GM11168 (cell line): ENCODE results near the gene CLUH.

Source experiments
- in situ Hi-C: fragments of 300-500 bp; cut with MboI; formaldehyde crosslinking; loops from one replicate; pipeline ENCODE4 v1.12.0; 2022; ENCODE audit warnings: low sequenced_read_pairs; ENCODE audit not compliant: unreplicated experiment

Gene CLUH, protein sequence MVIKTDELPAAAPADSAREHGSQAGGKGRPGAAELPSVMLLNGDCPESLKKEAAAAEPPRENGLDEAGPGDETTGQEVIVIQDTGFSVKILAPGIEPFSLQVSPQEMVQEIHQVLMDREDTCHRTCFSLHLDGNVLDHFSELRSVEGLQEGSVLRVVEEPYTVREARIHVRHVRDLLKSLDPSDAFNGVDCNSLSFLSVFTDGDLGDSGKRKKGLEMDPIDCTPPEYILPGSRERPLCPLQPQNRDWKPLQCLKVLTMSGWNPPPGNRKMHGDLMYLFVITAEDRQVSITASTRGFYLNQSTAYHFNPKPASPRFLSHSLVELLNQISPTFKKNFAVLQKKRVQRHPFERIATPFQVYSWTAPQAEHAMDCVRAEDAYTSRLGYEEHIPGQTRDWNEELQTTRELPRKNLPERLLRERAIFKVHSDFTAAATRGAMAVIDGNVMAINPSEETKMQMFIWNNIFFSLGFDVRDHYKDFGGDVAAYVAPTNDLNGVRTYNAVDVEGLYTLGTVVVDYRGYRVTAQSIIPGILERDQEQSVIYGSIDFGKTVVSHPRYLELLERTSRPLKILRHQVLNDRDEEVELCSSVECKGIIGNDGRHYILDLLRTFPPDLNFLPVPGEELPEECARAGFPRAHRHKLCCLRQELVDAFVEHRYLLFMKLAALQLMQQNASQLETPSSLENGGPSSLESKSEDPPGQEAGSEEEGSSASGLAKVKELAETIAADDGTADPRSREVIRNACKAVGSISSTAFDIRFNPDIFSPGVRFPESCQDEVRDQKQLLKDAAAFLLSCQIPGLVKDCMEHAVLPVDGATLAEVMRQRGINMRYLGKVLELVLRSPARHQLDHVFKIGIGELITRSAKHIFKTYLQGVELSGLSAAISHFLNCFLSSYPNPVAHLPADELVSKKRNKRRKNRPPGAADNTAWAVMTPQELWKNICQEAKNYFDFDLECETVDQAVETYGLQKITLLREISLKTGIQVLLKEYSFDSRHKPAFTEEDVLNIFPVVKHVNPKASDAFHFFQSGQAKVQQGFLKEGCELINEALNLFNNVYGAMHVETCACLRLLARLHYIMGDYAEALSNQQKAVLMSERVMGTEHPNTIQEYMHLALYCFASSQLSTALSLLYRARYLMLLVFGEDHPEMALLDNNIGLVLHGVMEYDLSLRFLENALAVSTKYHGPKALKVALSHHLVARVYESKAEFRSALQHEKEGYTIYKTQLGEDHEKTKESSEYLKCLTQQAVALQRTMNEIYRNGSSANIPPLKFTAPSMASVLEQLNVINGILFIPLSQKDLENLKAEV (N-terminal part only)

DNA sequence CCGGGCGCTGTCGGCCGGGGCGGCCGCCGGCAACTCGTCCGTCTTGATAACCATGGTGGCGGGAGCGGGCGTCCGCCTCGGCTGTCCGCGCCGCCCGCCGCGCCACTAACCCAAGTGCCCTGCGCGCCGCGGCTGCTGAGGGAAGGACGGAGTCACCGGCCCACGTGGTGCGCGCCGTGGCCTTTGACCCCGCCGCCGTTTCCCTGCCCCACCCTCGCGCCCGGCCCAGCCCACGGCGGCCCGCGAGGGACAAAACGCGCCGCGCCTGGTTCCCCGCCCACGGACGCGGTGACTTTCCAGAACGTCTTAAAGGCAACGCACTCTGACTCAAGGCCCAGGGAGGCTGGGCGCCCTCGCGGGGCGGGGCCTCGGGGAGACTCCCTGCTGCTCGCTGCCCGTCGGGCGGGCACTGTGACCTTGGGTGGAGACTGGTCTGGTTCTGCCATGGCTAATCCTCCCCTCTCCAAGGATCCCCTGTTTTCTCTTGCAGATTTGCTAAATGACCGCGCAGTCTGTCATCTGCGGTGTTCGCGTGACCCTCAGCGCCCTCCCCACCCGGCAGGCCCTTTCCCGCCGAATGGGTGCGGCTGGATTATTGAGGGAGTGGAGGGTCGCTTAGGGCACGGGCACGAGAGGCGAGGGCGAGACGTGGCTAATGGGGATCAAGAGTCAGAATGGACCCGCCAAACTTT lies at the start of gene CLUH:
CLUH (minus strand) TSS at position 157 of the 692 bp plus-strand sequence; CDS start at position 54, 103 bp downstream.
- in situ Hi-C loops = no loop called here

GRCh38 chr17:2758870-2759269 lies 47.3 kb upstream of the CLUH start:
- in situ Hi-C loops = no loop called here

- in situ Hi-C loops = no loop called here
Measured at GRCh38 chr17:2755891-2756724, 44.5 kb upstream of the CLUH start.

DNA sequence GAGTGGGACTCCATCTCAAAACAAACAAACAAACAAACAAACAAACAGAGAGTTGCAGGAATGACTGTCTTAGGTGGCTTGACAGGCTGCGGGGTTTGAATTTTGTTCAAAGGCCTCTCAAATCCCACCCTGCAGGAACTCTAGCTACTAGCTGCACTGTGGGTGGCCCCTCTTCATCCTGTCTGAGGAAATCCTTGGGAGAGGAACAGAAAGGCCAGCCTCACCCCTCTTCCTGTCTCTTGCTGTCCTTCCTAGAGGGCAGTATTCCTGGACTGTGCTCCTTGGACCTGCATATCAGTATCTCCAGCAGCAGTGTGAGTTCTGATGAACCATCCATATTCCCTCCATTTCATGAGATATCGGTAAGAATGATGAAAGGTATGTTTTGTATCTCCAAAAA lies 39.9 kb upstream of the CLUH start:
- in situ Hi-C loops = no loop called here

DNA sequence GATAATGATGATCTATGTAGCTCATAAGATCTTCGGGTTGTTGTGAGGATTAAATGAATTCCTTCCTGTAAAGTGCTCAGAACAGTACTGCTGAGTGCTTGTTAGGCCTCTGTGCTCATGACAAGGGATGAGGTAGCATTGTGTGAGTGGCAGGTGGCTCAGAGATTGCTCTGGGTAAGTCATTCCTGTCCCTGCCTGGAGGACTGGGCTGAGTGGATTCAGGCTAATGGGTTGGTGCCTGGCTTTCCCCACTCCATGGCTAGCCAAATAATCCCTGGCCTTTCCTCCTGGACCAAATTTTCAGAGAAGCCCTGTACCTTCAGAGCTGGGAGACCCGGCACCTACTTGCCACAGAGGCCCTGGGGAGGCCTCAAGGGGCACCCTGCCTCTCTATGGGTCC lies 39.2 kb upstream of the CLUH start:
- in situ Hi-C loops = no loop called here

DNA sequence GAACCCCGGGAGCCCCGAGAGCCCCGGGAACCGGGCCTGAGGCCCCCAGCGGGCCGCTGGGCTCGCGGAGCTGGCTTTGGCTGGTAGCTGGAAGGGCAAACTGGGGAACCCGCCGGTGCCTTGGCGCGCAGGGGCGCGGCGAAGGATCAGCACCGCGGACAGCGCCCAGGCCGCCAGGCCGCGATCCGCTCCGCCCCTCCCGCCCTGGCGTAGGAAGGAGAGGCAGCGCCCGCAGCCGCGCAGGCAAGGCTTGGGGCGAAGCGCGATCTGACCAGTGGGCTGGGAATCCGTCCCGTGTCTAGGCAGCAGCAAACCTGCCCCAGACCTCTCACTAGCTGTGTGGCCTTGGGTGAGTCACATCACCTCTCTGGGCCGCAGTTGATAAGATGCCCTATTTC lies 38.2 kb upstream of the CLUH start:
- in situ Hi-C loops = no loop called here

DNA sequence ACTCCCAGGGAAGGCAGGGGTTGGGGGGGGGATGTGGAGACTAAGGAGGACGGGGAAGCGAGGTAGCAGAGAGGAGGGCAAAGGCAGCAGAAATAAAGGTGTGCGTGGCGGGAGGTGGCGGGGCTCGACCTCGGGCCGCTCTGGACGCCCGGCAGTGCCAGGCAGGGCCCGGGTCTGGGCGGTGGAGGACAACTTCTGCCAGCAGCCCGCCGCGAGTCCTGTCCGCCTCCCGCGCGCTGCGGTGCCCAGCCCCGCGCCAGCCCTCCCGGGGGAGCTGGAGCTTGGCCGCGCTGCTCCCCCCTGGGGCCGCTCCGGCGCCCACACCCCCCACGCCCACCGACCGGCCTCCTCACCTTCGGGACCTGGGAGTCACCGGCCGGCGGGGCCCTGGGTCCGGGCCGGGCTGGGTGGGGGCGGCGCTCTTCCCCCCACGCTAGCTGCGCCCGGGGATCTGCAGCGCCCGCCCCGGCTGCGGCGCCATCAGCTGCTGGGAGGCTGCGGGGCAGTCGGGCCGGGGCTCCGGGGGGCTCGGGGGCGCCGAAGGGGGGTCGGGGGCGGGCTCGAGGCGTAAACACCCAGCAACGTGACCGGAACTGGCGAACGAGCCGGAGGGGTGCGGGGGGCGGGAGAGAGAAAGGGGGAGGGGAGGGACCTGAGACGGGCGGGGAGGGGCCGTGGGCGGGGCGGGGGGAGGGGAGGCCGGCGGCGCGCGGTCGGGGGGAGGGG lies 37.7 kb upstream of the CLUH start, which contains the start of gene CCDC92B:
CCDC92B (minus strand) TSS at position 595 of the 726 bp plus-strand sequence. CDS start 14,507 bp downstream, outside the sequence.
- in situ Hi-C loops = no loop called here

- in situ Hi-C loops = no loop called here
Measured at GRCh38 chr17:2745317-2746037, 33.9 kb upstream of the CLUH start.

GRCh38 chr17:2737693-2738092 lies 26.1 kb upstream of the CLUH start:
- in situ Hi-C loops = no loop called here

GRCh38 chr17:2736956-2737355 lies 25.4 kb upstream of the CLUH start:
- in situ Hi-C loops = no loop called here

- in situ Hi-C loops = no loop called here
Measured at GRCh38 chr17:2735896-2736295, 24.3 kb upstream of the CLUH start.

GRCh38 chr17:2734939-2735338 lies 23.4 kb upstream of the CLUH start:
- in situ Hi-C loops = no loop called here

DNA sequence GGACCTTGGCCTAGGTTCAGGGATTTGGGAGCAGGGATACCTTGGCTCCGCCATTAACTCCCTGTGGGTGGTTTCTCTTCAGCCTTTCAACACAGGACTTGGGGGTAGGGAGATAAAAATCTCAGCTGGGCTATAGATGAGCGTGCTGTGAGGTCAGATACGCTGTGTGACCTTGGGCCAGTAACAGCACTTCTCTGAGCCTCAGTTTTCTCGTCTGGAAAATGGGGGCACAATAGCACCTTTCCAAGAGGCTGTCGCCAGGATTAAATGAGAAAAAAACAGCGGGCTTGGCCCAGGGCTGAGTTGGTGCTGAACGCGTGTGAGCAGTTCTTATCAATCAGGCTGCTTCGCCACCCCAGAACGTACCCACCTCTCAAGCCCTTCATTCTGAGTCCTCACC lies 20.2 kb upstream of the CLUH start:
- in situ Hi-C loops = no loop called here

GRCh38 chr17:2730764-2731353 lies 19.3 kb upstream of the CLUH start:
- in situ Hi-C loops = no loop called here

DNA sequence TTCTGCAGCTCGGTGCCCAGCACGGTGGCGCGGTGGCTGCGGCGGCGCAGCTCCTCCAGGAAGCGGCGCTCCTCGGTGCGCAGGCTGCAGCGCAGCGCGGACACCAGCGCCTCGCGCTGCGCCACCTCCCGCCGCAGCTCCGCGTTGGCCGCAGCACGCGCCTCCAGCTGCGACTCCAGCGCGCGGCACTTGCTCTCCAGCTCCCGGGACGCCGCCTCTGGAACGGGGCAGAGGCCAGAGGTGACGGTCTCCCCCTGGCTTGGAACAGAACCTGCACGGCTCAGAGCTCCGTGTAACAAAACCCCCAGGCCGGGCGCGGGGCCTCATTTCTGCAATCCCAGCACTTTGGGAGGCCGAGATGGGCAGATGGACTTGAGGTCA lies 13.2 kb upstream of the CLUH start:
- in situ Hi-C loops = no loop called here

DNA sequence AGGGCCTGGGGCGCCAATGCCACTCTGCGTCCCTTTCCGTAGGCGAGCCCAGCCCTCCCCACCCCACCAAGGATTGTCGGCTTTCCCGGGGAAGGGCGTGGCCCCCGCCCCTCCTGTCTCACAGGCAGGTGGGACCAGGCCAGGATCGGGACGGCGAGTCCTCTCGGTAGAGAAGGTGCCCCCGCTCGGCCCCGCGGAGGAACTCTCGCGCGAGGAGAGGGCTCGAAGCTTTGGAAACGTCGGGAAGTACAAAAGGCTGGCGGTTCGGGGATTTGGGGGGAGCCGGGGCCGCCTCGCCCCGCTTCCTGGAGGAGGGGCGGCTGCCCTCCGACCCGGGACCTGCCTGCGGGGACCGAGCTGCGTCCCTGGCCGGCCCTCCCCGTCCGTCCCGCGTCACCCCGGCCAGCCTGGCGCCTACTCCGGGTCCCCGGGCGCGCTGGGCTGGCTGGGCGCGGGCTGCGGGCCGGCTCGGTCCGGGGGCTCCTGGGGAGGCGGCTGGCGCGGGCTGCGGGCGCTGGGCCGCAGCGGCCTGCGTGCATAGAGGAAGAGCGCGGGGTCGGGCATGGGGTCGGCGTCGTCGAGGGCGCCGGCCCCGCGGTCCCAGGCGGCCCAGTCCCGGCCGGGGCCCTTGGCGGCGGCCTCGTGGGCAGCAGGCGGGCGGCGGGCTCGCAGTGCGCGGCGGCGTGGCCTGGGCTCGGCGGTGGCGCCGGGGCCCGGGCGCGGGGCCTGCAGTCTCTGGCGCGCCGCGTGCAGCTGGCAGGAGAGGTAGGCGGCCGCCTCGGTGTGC lies 12.6 kb upstream of the CLUH start:
- in situ Hi-C loops = no loop called here
